ENCODE results near the gene TPX2.
A peak's percentile ranks its signal among the peaks of the same experiment; 100 is the strongest.

TPX2 gene

DNA sequence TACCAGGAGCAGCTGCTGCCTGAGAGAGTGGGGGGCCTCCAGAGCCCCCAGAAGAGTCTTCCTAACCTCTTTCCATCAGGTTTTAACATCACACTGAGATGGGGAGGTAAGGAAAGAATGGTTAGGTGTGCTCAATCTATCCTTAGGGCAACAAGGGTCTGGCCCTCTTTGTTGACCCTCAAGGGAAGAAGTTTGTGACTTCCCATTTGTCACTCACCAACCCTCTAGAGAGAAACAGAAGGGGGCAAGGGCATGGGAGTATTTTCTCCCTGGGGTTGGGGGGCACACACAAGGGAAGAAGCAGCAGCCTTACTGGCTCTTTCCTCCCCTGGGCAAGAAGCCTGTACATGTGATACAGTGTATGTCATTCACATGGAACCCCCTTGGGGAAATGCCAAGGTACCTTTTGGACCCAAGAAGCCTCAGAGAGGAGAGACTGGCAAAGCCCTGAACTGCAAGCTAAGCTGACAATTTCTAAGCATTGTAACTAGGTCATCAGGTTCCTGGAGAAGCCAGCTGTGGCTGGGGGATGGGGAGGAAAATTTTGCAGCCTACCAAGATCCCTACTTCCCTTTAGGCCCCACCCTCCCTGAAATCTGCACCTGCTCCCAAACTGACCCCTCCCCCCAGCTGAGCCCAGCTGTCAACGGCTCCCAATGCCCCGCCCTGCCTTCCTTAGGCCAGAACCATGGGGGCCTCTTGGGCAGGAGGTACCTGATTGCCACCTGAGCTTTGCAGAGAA, 30.9 kb upstream of the TPX2 start:
- Histone ChIP-seq H3K4me3 (ENCODE audit: low read length) (no peak overlapping the region), H3K36me3 (ENCODE audit: insufficient read depth, low read depth, low read length) (peaks cover 54% of the 10 kb centered on the region), H3K27ac (ENCODE audit: low read length) (no peak overlapping the region), H3K9me3 (ENCODE audit: insufficient read depth, low read depth, low read length) (no peaks in the 10 kb centered on the region), H3K27me3 (ENCODE audit: insufficient read depth, low read length) (no peaks in the 10 kb centered on the region), H3K4me1 (ENCODE audit: insufficient read depth, low read length) (peaks cover 33% of the 10 kb centered on the region), H3K9ac (ENCODE audit: low read depth, low read length) (no peak overlapping the region)

DNA sequence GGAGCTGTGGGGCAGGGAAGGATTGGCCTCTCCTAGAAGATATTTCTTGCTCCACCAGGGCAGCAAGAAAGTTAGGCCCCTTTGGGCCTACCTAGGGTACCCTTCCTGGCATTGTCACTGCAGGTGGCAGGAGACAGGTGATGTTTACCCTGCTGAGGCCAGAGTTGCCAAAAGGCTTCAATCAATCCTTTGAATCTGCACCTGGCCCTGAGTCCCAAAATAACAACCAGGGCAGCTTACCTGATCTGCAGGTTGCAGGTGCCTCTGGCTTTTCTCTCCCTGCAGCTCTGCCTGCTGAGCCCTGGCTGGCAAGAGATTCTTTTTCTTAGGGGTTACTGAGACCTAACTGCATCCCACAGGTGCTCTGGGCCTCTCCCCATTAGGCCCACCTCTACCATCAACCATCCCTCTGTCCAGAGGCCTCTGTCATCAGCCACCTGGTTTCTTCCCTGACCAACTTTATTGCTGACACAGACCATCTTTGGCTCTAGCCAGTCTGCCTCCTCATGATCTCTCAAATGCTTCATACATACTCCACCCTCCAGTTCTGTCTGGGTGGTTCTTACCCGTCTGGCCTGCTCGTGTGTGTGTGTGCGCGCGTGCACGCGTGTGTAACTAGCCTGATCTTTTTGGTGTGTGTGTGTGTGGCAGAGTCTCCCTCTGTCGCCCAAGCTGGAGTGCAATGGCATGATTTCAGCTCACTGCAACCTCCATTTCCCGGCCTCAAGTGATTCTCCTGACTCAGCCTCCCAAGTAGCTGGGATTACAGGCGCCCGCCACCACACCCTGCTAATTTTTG, 30.2 kb upstream of the TPX2 start:
- Histone ChIP-seq H3K36me3 (ENCODE audit: insufficient read depth, low read depth, low read length) (peaks cover 61% of the 10 kb centered on the region), H3K4me1 (ENCODE audit: insufficient read depth, low read length) (peaks cover 41% of the 10 kb centered on the region), H3K9ac (ENCODE audit: low read depth, low read length) (no peak overlapping the region), H3K4me3 (ENCODE audit: low read length) (no peak overlapping the region), H3K9me3 (ENCODE audit: insufficient read depth, low read depth, low read length) (no peaks in the 10 kb centered on the region), H3K27ac (ENCODE audit: low read length) (no peak overlapping the region), H3K27me3 (ENCODE audit: insufficient read depth, low read length) (no peaks in the 10 kb centered on the region)

DNA sequence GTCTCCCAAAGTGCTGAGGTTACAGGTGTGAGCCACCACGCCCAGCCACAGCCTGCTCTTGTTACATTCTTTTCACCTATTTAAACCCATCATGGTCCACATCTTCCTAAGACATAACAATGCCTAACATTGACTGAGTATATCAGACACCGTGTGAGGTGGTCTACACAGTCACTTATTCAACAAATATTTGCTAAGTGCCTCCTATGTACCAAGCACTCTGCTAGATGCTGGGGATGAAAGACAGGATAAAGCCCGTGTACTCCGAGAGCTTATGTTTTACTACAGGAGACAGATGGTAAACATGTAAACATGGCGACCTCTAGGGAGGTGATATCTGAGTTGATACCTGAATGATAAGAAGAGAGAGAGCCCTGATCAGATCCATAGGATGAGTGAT, 29.2 kb upstream of the TPX2 start:
- H3K36me3 ChIP-seq (ENCODE audit: insufficient read depth, low read depth, low read length), result peaks cover 63% of the 10 kb centered on the region
- no peak overlapping the region for H3K9ac ChIP-seq (ENCODE audit: low read depth, low read length)
- no peaks in the 10 kb centered on the region for H3K27me3 ChIP-seq (ENCODE audit: insufficient read depth, low read length)
- peaks cover 45% of the 10 kb centered on the region for H3K4me1 ChIP-seq (ENCODE audit: insufficient read depth, low read length)
- H3K4me3 ChIP-seq (ENCODE audit: low read length), result no peak overlapping the region
- no peak overlapping the region for H3K27ac ChIP-seq (ENCODE audit: low read length)
- no peaks in the 10 kb centered on the region for H3K9me3 ChIP-seq (ENCODE audit: insufficient read depth, low read depth, low read length)

DNA sequence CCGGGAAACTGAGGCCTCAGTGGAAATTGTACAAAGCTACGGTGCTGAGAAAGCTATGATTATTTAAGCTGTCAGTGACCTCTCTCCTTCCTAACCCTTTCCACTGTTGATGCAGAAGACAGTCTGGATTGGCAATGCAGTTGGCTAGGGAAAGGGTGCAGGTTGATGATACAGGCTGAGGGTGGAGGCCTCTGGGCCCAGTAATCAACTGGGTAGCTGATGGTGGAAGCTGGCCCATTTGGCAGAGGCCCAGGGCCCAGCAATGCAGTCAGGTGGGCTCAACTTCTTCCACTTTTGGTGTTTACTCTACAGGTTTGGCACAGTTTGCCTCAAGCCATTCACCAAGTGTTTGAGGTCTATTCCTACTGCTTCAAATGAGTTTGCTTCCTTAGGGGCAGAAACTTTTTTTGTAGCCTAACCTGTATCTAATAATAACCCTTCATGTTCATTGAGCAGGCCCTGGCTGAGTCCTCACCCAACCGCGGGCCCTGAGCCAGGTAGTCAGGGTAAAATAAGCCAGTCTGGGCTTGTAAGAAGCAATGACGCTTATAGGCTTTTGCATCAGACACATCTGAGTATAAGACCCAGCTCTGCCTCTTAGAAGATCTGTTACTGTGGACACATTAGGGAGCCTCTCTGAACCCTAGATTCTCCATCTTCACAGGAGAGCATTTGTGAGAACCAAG, 28.5 kb upstream of the TPX2 start:
- Histone ChIP-seq H3K36me3 (ENCODE audit: insufficient read depth, low read depth, low read length) (peaks cover 63% of the 10 kb centered on the region), H3K9ac (ENCODE audit: low read depth, low read length) (no peak overlapping the region), H3K4me1 (ENCODE audit: insufficient read depth, low read length) (peaks cover 45% of the 10 kb centered on the region), H3K9me3 (ENCODE audit: insufficient read depth, low read depth, low read length) (no peaks in the 10 kb centered on the region), H3K27ac (ENCODE audit: low read length) (no peak overlapping the region), H3K4me3 (ENCODE audit: low read length) (no peak overlapping the region), H3K27me3 (ENCODE audit: insufficient read depth, low read length) (no peaks in the 10 kb centered on the region)

DNA sequence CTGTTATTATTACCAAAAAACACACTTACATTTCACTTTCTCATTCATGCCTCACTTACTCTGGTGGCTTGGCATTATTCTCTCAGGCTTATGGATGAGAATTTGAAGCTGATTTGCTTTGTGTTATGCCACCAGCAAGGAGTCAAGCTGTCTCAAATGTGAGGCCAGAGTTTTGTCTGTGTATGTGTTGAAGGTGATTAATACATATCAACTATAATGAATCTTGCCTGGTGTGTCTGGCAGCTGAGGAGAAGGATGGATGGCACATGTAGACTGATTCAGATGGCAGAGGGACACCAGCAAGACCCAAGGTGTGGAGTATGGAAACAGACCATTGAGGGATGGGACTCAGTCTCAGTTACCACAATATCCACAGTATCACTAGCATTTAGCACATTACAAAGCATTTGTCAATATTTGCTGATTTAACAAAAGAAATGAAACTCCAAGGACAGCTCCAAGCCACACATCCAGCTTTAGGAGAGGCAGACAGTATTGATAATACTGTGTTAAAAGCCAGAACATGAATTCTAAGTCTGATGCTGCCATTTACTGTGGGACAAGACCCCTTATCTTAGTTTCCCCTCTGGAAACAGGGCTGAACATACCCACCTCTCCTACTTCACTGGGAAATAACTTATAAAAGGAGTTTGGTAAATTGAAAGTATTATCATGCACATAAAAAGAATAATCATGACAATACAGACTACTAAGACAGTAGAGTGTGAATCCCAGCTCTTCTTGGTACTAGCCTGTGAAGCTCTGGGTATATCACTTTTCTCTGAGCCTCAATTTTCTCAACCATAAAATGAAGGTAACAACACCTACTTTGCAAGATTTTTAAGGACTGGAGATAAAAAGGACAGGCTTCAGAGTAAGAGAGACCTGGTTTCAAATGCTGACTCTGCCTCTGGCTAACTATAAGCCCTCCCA, 27.6 kb upstream of the TPX2 start:
- Histone ChIP-seq H3K9me3 (ENCODE audit: insufficient read depth, low read depth, low read length) (no peaks in the 10 kb centered on the region), H3K36me3 (ENCODE audit: insufficient read depth, low read depth, low read length) (peaks cover 67% of the 10 kb centered on the region), H3K9ac (ENCODE audit: low read depth, low read length) (peak overlapping the region; percentile 40; the same call in 1 of the 2 replicates), H3K4me3 (ENCODE audit: low read length) (no peak overlapping the region), H3K27me3 (ENCODE audit: insufficient read depth, low read length) (no peaks in the 10 kb centered on the region), H3K27ac (ENCODE audit: low read length) (no peak overlapping the region), H3K4me1 (ENCODE audit: insufficient read depth, low read length) (peaks cover 47% of the 10 kb centered on the region)

DNA sequence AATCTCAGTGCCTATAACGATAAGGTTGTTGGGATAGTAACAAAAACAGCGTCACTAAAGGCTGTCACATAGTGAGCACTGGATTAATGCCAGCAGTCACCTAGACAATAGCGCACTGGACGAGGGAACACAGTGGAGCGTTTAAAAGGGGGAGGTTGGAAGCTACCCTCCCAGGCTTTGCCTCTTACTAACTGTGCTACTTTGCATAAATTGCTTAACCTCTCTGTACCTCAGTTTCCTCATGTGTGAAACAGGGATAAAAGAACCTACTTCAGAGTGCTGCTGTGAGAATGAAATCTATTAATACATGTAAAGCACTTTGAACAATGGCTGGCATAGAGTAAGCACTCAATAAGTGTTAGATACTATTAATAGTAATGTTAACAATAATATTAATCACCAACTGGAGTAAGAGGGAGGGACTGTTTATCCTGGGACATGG, 27.0 kb upstream of the TPX2 start:
- Histone ChIP-seq H3K9me3 (ENCODE audit: insufficient read depth, low read depth, low read length) (no peaks in the 10 kb centered on the region), H3K4me3 (ENCODE audit: low read length) (no peak overlapping the region), H3K27me3 (ENCODE audit: insufficient read depth, low read length) (no peaks in the 10 kb centered on the region), H3K36me3 (ENCODE audit: insufficient read depth, low read depth, low read length) (peaks cover 66% of the 10 kb centered on the region), H3K4me1 (ENCODE audit: insufficient read depth, low read length) (peaks cover 54% of the 10 kb centered on the region), H3K9ac (ENCODE audit: low read depth, low read length) (peak overlapping the region; percentile 40; the same call in 1 of the 2 replicates), H3K27ac (ENCODE audit: low read length) (no peak overlapping the region)

DNA sequence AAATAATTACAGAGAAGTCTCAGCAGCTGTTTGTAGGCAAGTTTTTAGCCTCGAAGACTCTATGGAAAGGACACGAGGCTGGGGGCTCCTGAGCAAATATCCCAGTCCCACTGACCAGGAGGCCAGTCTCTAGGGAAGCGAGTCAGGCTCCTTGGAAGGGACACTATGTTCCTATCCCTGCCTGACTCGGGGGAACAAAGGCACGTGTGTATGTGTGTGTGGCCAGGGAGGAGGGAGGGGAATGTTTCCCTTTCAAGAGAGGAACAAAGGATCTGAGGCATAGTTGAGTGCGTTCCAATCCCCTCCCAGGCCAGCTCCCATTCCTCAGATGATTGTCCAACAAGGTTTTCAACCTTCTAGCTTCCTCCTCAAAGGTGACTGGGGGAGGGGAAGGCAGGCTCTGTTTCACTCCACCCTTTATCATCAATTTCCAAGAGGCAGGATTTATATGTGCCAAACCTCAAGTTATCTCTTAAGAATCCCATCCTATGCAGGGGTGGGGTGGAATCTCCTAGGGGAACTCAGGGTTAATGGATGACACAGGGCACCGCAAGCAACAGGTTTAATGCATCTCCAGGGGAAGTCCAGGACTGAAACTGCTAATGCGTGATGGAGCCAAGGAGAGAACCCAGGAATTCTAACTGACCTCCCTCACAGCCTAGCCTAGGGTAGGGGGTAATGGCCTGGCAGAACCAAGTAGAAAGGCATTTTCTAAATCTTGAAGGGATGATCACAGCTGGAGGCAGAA, 26.4 kb upstream of the TPX2 start:
- Histone ChIP-seq H3K9me3 (ENCODE audit: insufficient read depth, low read depth, low read length) (no peaks in the 10 kb centered on the region), H3K36me3 (ENCODE audit: insufficient read depth, low read depth, low read length) (peaks cover 68% of the 10 kb centered on the region), H3K4me3 (ENCODE audit: low read length) (peak overlapping the region; percentile 50), H3K27ac (ENCODE audit: low read length) (peak overlapping the region; percentile 68), H3K9ac (ENCODE audit: low read depth, low read length) (peak overlapping the region; percentile 40; the same call in 1 of the 2 replicates), H3K27me3 (ENCODE audit: insufficient read depth, low read length) (no peaks in the 10 kb centered on the region), H3K4me1 (ENCODE audit: insufficient read depth, low read length) (peaks cover 58% of the 10 kb centered on the region)

DNA sequence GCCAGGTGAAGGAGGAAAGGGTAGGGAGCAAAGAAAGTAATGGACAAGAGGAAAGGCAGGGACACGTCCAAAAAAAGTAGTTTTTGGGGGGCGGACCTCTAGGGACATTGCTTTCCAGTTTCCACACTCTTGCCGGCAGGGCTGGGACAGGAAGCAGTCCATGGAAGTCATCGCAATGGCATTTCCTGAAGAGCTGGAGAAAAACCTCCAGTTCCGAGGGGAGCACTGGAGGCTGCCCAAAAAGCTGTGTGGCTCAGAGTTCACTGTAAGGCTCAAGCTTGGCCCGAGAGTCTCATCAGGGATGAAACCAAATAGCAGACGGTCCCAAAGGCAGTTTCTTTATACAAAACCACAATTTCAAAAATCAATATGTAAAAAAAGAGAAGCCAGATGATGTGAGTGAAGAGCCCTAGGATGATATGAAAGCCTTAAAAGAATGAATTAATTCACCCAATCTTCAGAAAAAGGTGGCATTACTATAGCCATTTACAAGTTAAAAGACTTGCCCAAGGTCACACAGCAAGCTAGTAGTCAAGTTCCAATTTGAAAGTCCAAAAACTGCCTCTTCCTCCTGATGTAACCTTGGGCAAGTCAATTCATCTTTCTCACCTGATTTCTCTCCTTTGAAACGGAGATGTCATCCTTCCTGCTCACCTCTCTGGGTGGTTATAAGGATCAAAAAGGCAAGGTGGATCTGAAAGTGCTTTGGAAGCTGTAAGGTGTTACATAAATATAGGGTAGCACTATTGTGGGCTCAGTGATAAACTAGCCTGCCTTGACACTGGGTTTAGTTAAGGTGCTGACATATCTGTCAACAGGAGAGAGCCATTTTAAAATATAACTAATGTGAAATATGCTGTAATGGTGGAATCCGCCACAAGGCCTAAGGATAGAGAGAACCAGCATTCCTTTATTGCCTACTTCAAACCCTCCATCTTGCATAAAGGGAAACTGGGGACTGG, 25.5 kb upstream of the TPX2 start:
- no peaks in the 10 kb centered on the region for H3K9me3 ChIP-seq (ENCODE audit: insufficient read depth, low read depth, low read length)
- peak overlapping the region; percentile 68 for H3K27ac ChIP-seq (ENCODE audit: low read length)
- peaks cover 68% of the 10 kb centered on the region for H3K36me3 ChIP-seq (ENCODE audit: insufficient read depth, low read depth, low read length)
- peak overlapping the region; percentile 50; the same call in 1 of the 2 replicates for H3K4me3 ChIP-seq (ENCODE audit: low read length)
- peaks cover 53% of the 10 kb centered on the region for H3K4me1 ChIP-seq (ENCODE audit: insufficient read depth, low read length)
- no peaks in the 10 kb centered on the region for H3K27me3 ChIP-seq (ENCODE audit: insufficient read depth, low read length)
- peak overlapping the region; percentile 12; the same call in 1 of the 2 replicates for H3K9ac ChIP-seq (ENCODE audit: low read depth, low read length)

DNA sequence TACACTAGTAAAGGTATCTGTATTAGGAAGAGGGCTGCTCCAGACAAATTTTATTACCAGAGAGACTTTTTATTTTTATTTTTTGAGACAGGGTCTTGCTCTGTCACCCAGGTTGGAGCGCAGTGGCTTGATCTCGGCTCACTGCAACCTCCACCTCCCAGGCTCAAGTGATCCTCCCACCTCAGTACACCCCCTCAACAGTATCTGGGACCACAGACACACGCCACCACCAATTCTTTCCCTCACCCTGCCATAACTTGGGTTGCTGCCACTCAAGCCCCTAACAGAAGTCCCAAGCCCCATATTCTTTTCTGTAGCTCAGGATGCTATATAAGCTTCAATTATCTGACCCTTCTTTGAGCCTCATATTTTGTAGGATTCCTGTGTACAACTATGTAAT, 23.3 kb upstream of the TPX2 start:
- Histone ChIP-seq H3K4me3 (ENCODE audit: low read length) (no peak overlapping the region), H3K36me3 (ENCODE audit: insufficient read depth, low read depth, low read length) (peaks cover 74% of the 10 kb centered on the region), H3K4me1 (ENCODE audit: insufficient read depth, low read length) (peaks cover 68% of the 10 kb centered on the region), H3K9ac (ENCODE audit: low read depth, low read length) (no peak overlapping the region), H3K27me3 (ENCODE audit: insufficient read depth, low read length) (no peaks in the 10 kb centered on the region), H3K9me3 (ENCODE audit: insufficient read depth, low read depth, low read length) (no peaks in the 10 kb centered on the region), H3K27ac (ENCODE audit: low read length) (no peak overlapping the region)

DNA sequence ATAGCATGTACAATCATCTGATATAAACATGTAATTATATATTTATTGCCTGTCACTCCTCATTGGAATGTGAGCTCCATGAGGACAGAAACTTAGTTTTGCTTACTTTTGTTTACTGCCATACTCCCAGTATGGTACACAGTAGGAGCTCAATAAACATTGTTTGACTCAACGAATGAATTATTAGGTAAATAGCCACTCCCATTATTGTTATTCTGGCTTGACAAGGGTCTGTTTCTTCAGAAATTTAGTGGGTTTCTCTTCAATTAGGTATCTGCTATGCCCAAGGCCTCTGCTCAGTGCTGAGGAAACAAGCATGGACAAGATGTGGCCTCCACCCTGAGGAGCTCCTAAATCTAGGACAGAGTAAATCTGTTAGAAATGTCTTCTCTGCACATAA, 22.7 kb upstream of the TPX2 start:
- H3K4me1 ChIP-seq (ENCODE audit: insufficient read depth, low read length), result peaks cover 72% of the 10 kb centered on the region
- no peaks in the 10 kb centered on the region for H3K9me3 ChIP-seq (ENCODE audit: insufficient read depth, low read depth, low read length)
- no peak overlapping the region for H3K9ac ChIP-seq (ENCODE audit: low read depth, low read length)
- H3K4me3 ChIP-seq (ENCODE audit: low read length), result peak overlapping the region; percentile 11; the same call in 1 of the 2 replicates
- no peaks in the 10 kb centered on the region for H3K27me3 ChIP-seq (ENCODE audit: insufficient read depth, low read length)
- H3K36me3 ChIP-seq (ENCODE audit: insufficient read depth, low read depth, low read length), result peaks cover 72% of the 10 kb centered on the region
- no peak overlapping the region for H3K27ac ChIP-seq (ENCODE audit: low read length)
